Measurements from ENCODE around the gene OR51B4. TPM values are rescaled to one million over a fixed set of nuclear protein-coding genes. Genes with fewer than 3 reads are reported as not detected.
"Not testable (repeated sequence)": the region's sequence is repeated elsewhere in the genome, so short reads cannot be mapped to it uniquely, and the experiment has no call there.

OR51B4 gene
- not detected in 2 replicates for total RNA-seq

GRCh38 chr11:5301846-5302245 lies at the start of gene OR51B4:
OR51B4 (minus strand) TSS chr11:5301946; CDS start chr11:5301946, 0 bp downstream.
- DNase-seq (ENCODE audit: low read depth): no peak

GRCh38 chr11:5351208-5351607 lies 49.5 kb upstream of the OR51B4 start, which contains the start of gene OR51B6:
OR51B6 (plus strand) TSS chr11:5351508; CDS start chr11:5351508, 0 bp downstream.
- DNase-seq (ENCODE audit: low read depth): no peak

DNA sequence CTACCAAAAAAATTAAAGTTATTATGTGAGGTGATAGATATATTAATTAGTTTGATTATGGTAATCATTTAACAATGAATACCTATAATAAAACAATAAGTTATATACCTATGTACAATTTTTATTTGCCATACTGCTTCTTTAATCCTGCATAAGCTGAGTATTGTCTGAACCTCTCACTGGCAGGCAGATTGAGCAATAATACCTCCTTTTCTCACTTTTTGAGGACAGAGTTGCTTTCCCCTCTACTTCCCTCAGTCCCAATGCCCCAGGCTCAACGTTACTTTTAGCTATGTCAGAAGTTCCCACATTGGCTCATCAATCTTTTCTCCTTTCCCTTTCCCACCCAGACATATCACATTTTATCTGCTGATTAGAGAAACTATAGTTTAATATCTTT lies 47.8 kb upstream of the OR51B4 start:
- no peak for DNase-seq (ENCODE audit: low read depth)

- no peak for DNase-seq (ENCODE audit: low read depth)
Measured at GRCh38 chr11:5348551-5349194, 46.9 kb upstream of the OR51B4 start.

DNA sequence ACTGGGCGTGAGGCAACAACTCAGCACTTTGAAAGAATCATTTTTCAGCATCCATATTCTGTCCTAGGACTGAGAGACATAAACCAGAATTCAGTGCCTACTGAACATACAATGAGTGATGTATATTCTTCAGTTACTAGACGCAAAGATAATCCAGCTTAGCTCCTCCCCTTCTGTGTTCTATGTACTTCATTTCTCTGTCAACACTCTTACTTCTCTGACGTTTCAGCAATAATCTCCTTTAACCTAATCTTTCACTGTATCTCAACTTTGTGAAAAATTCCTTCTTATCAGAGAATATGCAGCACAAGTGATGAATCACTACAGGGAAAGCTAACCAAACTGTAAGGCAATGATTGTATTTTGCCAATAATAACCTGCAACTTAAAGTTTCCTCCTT lies 44.1 kb upstream of the OR51B4 start:
- DNase-seq (ENCODE audit: low read depth): no peak

GRCh38 chr11:5343474-5344335 lies 42.0 kb upstream of the OR51B4 start, which contains the start of gene OR51B5:
OR51B5 (minus strand) TSS chr11:5343524; CDS start chr11:5343524, 0 bp downstream.
- DNase-seq (ENCODE audit: low read depth): no peak

DNA sequence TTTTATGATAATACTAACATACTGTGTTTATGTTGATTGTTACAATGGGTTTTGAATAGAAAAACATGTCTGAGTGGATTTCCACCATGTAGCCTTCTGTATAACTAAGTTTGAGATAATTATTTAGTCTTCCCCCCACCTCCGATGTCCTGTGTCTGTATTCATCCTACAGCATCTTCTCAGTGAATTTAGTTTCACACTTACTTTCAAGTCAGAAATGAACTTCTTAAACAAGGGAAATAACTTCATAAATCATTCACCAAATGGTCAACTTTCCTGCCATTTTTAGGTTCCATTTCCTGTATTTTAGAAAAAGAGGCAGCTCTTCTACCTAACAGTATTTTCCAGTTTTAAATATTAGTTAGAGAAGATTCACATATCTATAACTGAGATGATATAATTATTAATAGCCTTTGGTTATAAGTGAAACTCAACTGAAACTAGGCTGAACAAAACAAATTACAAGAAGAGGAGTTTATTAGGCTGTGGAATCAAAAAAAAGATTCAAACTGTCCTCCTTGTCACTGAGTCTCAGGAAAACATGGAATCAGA lies 38.1 kb upstream of the OR51B4 start:
- DNase-seq (ENCODE audit: low read depth): no peak

GRCh38 chr11:5337253-5337652 lies 35.5 kb upstream of the OR51B4 start:
- DNase-seq (ENCODE audit: low read depth): not testable (repeated sequence)

- DNase-seq (ENCODE audit: low read depth): no peak
Measured at GRCh38 chr11:5336331-5336730, 34.6 kb upstream of the OR51B4 start.

DNA sequence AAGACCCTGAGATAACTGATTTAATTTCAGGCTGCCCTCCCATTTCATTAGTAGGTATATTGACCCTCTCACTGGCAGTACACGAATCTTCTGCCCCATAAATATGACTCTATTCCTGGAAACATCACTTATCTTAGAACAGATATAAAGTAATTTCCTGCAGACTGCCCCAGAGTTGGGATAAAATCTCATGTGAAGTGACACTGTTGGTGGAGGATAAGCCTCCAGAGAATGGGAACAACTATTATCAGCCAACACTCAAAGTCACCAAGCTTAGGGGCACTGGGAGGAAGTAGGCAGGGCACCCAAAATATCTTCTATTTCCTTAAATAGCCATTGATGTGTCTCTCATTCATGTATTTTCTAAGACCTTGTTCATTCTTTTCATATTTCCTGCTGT lies 33.4 kb upstream of the OR51B4 start:
- DNase-seq (ENCODE audit: low read depth): no peak

- no peak for DNase-seq (ENCODE audit: low read depth)
Measured at GRCh38 chr11:5324197-5324596, 22.5 kb upstream of the OR51B4 start, which contains the start of gene OR51B2. OR51B2 (minus strand) TSS chr11:5324297; CDS start chr11:5324297, 0 bp downstream.

DNA sequence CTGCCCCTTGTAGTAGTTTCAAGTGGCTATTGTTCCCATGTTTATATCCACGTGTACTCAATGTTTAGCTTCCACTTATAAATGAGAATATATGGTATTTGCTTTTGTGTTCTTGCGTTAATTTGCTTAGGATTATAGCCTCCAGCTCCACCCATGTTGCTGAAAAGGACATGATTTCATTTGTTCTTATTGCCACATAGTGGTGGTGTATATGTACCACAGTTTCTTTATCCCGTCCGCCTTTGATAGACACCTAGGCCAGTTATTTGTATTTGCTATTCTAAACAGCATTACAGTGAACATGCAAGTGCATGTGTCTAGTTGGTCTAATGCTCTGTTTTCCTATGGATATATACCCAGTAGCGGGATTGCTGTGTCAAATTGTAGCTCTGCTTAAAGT lies 15.5 kb upstream of the OR51B4 start:
- no peak for DNase-seq (ENCODE audit: low read depth)

DNA sequence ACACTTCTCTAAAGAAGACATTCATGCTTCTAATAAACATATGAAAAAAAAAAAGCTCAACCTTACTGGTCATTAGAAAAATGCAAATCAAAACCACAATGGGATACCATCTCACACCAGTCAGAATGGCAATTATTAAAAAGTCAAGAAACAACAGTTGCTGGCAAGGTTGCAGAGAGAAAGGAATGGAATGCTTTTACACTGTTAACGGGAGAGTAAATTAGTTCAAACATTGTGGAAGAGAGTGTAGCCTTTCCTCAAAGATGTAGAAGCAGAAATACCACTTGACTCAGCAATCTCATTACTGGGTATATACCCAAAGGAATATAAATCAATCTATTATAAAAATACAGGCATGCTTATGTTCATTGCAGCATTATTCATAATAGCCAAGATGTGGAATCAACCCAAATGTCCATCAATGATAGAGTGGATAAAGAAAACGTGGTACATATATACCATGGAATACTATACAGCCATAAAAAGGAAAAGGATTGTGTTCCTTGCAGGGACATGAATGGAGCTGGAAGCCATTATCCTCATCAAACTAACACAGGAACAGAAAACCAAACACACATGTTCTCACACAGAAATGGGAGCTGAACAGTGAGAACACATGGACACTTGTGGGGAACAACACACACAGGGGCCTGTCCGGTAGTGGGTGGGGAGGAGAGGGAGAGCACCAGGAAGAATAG lies 11.7 kb upstream of the OR51B4 start:
- not testable (repeated sequence) for DNase-seq (ENCODE audit: low read depth)

GRCh38 chr11:5310423-5310822 lies 8.7 kb upstream of the OR51B4 start:
- no peak for DNase-seq (ENCODE audit: low read depth)

- DNase-seq (ENCODE audit: low read depth): no peak
Measured at GRCh38 chr11:5307256-5308019, 5.7 kb upstream of the OR51B4 start.

DNA sequence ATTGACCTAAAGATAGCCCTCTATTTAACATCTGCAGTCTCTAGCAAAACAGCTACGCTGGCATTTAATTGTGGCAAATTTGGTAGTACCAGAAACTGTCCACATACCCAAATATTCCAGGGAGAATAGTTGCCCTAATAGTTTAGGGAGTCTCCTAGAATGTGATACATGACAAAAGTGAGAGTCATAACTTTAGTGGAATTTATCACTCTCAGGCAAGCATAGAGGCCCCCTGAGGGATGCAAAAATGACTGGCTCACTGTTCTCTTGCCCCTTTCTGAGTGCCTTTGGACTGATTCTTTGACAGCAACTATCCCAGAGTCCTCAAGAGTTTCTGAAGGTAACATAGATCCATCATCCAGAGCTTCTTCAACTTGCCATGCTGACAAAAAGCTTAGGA lies 2.3 kb upstream of the OR51B4 start:
- DNase-seq (ENCODE audit: low read depth): no peak

- DNase-seq (ENCODE audit: low read depth): no peak
Measured at GRCh38 chr11:5303626-5304025, 1.9 kb upstream of the OR51B4 start.

DNA sequence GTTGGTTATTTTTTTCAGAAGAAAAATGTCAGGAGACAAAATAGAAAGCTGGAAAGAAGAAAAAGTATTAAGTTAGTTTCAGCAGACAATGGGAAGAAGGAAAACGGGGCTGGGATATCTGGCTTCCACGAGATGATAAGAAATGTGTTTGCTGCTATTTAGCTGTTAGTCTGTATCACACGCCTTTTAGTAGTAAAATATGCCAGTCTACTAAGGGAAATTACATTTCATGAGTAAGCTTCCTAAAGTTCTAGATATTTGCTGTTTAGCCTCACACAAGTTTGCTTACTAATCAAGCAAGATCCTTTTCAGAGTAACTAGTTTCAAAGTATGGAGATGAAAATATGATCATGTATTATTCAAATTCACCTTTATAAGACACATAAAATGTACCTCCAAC lies 1.5 kb downstream of the OR51B4 start:
- no peak for DNase-seq (ENCODE audit: low read depth)

- DNase-seq (ENCODE audit: low read depth): no peak
Measured at GRCh38 chr11:5298451-5298850, 3.3 kb downstream of the OR51B4 start.

DNA sequence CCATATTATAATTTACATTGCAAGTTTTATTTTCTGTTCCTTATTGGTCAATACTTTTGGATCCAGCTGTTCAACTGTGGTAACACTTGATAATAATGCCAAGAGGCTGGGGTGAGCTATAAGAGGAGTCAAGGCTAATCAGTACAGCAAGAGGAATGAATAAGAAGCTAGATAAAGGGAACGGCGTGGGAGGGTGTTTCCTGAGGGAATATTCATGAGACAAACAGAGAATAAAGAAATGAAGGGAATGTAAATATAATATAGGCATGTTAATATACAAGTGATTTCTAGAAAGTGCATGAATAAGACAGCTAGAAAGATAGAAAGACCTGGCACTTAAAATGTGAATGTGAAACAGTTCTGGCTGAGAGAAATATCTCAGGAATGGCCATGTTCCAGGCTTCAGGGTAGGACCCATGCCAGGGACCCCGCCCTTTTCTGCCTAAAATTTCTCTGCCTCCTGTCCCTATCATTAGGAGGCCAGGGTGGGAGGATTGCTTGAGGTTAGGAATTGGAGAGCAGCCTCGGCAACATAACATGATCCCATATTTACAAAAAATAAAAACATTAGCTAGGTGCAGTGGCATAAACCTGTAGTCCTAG lies 3.9 kb downstream of the OR51B4 start:
- no peak for DNase-seq (ENCODE audit: low read depth)
